Fibroblast of lung (primary cell): Measurements from ENCODE around the gene POLR1H.

Experiments
- EZH2 ChIP-seq: IDR thresholded peaks from 2 replicates; pipeline ENCODE4 v1.5.1; 2012; ENCODE audit warnings: low read length, control low read depth, mild to moderate bottlenecking; ENCODE audit errors: missing control alignments
- TF ChIP-seq, protein P1 (sequence below), 2 donors: IDR thresholded peaks in 1 of 2; conservative IDR thresholded peaks in 1 of 2; 1 replicate in 1 of 2; 2 replicates in 1 of 2; pipeline ENCODE4 v1.5.1; 2011 to 2012; ENCODE audit warnings: low read length in 2 of 2, control low read depth in 1 of 2, inconsistent platforms in 1 of 2, low read depth in 1 of 2, mild to moderate bottlenecking in 1 of 2

DNA sequence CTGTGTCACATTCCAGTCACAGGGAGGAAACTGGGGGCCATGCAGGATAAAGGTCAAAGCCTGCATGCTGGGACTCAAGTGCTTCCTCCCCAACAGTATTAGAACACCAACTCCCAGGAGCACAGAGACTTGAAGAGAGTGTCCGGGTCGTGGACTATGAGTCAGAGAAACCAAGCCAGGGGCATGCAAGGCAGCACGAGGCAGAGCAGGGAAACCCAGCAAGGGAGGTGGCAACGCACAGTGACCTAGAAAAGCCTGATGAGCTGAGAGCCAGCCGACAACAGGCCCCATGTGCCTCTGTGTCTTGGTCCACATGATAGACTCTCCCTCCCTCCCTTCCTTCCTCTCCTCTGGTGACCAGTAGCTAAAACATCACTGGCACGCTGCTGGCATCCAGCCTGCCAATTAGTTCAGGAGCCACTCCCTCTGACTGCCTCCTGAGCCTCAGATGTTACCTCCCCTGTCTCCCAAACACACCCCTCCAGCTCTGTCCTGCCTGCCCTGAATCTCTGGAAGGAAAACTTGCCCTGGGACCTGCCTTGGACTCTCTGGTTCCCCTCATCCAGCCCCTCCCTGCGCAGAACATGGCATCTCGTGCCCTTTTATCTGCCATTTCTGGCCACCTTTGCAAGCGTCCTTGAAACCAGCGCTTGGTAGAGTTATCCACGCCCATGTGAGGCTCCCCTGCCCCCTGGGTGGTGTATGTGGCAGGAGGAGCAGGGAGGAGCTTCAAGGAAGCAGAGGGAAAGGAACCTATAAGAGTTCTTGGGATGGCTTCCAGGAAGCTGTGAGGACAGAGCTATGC, 30.7 kb downstream of the POLR1H start:
- TF ChIP-seq, protein P1, sequence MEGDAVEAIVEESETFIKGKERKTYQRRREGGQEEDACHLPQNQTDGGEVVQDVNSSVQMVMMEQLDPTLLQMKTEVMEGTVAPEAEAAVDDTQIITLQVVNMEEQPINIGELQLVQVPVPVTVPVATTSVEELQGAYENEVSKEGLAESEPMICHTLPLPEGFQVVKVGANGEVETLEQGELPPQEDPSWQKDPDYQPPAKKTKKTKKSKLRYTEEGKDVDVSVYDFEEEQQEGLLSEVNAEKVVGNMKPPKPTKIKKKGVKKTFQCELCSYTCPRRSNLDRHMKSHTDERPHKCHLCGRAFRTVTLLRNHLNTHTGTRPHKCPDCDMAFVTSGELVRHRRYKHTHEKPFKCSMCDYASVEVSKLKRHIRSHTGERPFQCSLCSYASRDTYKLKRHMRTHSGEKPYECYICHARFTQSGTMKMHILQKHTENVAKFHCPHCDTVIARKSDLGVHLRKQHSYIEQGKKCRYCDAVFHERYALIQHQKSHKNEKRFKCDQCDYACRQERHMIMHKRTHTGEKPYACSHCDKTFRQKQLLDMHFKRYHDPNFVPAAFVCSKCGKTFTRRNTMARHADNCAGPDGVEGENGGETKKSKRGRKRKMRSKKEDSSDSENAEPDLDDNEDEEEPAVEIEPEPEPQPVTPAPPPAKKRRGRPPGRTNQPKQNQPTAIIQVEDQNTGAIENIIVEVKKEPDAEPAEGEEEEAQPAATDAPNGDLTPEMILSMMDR (conservative IDR thresholded peaks at IDR 0.05 in 1 of 2, IDR thresholded peaks at IDR 0.05 in 1 of 2; ENCODE audit: low read depth in 1 of 2, low read length in 2 of 2) = no peak
- TF ChIP-seq EZH2 = no peak
